DMS79 (cell line): Measurements from ENCODE around the gene B4GALT7.
A peak's percentile ranks its signal among the peaks of the same experiment; 100 is the strongest.

Source experiments
- DNase-seq: peaks from one replicate; lab custom pipeline; 2025; lab: John Stamatoyannopoulos, UW

Gene B4GALT7

GRCh38 chr5:177594071-177594470, 5.9 kb upstream of the B4GALT7 start:
- DNase-seq, result no peak

- no peak for DNase-seq
Measured at GRCh38 chr5:177595026-177595585, 4.8 kb upstream of the B4GALT7 start.

- DNase-seq, result no peak
Measured at GRCh38 chr5:177595991-177596774, 3.7 kb upstream of the B4GALT7 start.

GRCh38 chr5:177596775-177597238, 3.1 kb upstream of the B4GALT7 start:
- no peak for DNase-seq

GRCh38 chr5:177598477-177598876, 1.5 kb upstream of the B4GALT7 start:
- DNase-seq, result no peak

GRCh38 chr5:177600508-177601018, 631 bp downstream of the B4GALT7 start:
- no peak for DNase-seq

GRCh38 chr5:177601126-177601525, 1.2 kb downstream of the B4GALT7 start:
- DNase-seq, result no peak

GRCh38 chr5:177601577-177602457, 1.9 kb downstream of the B4GALT7 start:
- DNase-seq, result no peak

- DNase-seq, result no peak
Measured at GRCh38 chr5:177602458-177602830, 2.5 kb downstream of the B4GALT7 start.

GRCh38 chr5:177603631-177604030, 3.7 kb downstream of the B4GALT7 start:
- no peak for DNase-seq

- DNase-seq, result no peak
Measured at GRCh38 chr5:177604116-177604521, 4.2 kb downstream of the B4GALT7 start.

- no peak for DNase-seq
Measured at GRCh38 chr5:177604656-177605055, 4.7 kb downstream of the B4GALT7 start.

- DNase-seq, result no peak
Measured at GRCh38 chr5:177605078-177605477, 5.1 kb downstream of the B4GALT7 start.

- DNase-seq, result no peak
Measured at GRCh38 chr5:177605667-177606066, 5.7 kb downstream of the B4GALT7 start.

GRCh38 chr5:177606071-177607051, 6.4 kb downstream of the B4GALT7 start:
- no peak for DNase-seq

GRCh38 chr5:177607115-177607451, 7.2 kb downstream of the B4GALT7 start:
- no peak for DNase-seq

GRCh38 chr5:177607452-177608192, 7.7 kb downstream of the B4GALT7 start:
- DNase-seq, result peak; percentile 19

- no peak for DNase-seq
Measured at GRCh38 chr5:177608243-177609075, 8.5 kb downstream of the B4GALT7 start.
